Embryonic facial prominence (tissue), 1 donor: Measurements from ENCODE around the gene VPS39.

Experiments used
- DNase-seq: peaks from one replicate; pipeline ENCODE4 v3.0.0-alpha.2; 2016; ENCODE audit errors: extremely low spot score

VPS39 gene

DNA sequence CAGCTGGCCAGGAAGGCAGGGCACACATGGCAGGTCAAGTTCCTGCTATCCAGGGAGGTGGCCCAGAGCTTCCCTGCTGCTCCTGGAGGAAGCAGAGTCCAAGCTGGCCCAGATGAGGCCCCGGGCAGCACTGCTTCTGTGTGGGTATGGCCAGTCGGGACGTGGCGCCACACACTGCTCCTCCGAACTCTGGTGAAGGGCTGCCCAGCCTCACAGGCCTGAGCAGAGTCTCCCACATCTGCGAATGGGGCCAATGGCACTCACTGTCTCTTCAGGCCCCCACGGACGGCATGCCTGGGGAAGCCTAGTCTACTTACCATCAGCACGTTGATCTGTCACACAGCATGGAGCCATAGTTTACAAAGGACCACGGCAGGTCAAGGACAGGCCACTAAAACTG lies 49.2 kb downstream of the VPS39 start:
- DNase-seq, result no peak

DNA sequence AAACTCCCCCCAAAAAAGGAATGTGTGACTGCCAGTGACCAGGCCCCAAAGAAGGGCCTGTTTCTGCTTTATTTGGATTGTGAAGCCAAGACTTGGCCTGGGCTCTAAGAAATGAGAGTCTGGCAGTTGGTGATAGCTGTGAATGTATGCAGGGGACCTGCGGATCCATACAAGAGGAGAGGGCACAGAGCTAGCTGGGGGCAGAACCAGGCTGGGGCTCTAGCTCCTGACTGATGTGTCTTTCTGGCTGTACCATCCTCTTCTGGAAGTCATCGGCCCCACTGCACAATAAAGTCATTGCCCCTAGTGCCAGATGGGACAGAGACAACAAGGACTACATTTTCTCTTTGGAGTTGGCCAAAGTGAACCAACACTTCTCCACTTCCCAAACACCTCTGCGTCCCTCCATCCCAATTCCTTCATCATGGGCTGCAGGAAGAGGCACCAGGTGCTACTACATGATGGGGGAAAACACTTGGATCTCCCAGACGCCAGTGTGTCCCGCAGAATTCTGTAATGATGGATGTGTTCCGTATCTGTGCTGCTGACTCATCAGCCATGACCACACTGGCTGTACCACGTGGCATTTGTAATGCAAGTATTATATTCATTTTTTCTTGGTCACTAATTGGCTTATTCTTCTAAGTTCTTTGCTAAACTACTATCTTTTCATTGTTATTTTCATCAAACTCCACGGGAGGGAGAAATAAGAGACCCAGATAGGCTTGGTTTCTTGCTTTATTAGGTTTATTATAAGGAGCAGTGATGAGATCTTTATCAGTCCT lies 49.9 kb downstream of the VPS39 start:
- DNase-seq, result no peak

DNA sequence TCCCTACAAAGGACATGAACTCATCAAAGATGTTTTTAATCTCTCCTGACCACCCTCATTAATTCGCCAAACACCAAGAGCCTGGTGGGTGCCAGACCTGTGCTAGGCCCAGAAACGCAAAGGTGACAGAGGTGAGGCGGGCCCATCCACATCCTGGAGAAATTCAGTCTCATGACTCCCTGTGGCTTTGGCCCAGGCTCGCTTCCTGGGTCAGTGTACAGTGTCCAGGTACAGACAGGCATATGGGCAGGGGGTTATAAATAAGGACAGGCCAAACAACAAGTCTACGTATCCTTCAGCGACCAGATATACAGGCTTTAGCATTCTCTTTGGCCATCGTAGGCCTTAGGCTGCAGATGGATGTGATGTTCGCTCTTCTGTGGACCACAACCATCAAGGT lies 50.7 kb downstream of the VPS39 start:
- no peak for DNase-seq

DNA sequence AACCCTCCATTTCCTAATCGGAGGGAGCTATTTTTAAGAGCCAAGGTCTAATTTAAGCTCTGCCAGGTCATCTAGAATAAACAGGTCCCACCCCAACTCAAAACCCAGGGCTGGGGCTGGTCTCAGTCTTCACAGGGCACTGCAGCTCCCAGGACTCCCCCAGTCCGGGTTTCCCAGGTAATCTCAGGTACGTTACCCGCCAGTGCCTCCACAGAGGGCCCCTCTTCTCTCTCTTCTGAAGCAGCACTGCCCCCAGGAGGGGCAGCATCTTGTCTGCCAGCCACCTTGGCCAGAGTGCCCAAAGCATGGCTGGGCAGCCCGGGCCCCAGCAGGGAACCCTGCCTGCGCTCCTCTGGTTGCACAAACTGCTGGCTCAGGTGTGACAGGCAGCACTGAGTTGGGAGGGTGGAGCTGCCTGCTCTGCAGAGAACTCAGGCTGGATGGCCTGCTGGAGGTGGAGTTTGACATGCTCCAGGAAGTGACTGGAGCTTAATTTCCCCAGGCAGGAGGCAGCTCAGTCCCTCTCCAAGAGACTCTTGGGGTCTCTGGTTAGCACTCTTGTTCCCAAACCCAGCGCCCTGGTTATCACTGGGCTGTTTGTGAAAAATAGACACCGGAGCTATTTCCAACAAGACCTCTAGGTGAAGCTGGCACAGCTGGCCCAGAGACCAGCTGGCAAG lies 51.7 kb downstream of the VPS39 start, which contains the start of gene PLA2G4F:
Gene PLA2G4F, minus strand, starts transcription at position 394 of the 680 bp plus-strand sequence. Its CDS starts 87 bp downstream, at position 307.
- no peak for DNase-seq

DNA sequence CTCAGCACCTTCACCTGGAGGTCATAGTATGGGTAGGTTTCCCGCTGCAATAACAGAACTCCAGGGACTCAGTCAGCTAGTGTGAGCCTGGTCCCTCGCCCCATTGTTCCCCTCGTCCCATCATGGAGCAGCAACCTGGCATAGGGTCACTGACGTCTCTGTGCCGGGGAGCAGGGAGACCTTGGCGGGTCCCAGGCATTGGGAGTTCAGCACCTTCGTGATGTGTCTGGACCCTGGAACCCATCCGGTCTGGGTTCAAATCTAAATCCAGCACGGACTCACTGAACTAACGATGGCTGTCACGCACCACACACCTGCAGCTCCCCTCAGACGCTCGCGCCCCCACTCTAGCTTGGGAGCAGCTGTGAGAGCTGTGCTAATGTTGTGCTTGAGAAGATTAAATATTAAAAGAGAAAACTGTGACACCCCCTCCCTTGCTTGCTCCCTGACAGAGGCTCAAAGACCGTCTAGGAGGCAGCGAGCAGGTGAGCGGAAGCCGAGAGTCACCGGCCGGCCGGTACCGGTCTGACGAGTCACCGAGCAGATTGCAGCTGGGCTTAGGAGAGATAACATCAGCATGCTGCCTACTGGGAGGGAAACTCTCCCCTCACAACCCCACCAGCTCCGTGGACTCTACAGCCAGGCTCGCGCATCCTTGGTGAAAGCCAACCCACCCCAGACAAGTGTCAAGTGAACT lies 52.4 kb downstream of the VPS39 start:
- DNase-seq, result no peak

DNA sequence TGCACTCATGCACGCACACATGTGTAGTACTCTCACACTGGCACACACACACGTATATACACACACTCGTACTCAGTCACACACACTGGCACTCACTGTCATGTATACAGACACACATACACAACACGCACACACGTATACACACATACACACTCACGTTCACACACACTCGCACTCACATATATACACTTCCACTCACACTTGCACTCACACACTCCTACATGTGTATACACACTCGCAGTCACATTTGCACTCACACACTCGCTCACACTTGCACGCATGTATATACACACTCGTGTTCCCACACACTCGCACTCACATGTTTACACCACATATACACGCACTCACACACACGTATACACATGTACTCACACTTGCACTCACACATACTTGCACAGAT lies 53.1 kb downstream of the VPS39 start:
- no peak for DNase-seq

DNA sequence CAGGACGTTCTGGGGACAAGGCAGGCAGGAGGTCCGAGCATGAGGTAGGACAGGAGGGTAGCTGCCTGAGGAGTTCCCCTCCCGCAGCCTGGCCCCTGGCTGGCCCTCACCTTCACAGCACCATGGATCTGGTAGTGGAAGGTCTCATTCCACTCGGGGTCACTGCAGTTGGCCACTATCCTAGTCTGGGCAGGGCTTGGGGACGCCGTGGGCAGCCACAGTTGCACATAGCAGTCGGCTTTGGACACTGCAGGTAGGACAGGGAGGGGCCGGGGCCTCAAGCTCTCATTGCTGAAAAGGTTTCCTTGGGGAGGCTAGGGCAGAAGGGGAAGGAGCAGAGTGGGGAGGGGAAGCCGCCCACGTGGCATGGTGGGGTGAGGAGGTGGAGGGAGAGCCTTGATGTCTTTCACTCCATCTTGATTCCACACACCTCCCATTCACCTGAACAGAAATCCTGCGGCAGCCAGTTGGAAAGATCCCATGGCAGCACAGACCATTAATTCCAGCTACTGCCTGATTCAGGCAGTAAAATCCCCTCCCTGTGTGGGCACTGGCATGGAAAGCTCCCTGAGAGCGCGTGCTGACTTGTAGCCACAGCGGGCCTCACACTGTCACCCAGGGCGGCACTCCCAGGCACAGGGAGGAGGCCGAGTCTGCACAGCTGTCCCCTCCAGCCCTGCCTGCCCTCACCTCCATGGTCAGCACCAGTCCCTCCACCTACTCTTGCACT lies 53.7 kb downstream of the VPS39 start:
- no peak for DNase-seq

DNA sequence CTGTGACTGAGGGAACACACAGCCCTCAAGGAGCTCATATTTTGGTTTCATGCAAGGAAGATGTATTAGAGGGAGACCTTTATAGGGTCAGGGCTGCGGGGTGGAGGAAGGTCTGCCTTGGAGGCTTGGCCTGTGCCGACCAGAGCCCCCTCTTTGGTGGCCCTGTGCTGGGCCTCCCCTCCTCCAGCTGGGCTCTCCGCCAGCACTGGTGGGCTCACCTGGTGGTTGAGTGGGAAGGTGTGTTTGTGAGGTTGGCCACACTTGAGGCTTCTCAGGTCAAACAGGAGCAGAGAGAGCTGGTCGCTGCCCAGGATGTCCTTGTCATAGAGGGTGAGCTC lies 54.3 kb downstream of the VPS39 start:
- DNase-seq, result no peak

DNA sequence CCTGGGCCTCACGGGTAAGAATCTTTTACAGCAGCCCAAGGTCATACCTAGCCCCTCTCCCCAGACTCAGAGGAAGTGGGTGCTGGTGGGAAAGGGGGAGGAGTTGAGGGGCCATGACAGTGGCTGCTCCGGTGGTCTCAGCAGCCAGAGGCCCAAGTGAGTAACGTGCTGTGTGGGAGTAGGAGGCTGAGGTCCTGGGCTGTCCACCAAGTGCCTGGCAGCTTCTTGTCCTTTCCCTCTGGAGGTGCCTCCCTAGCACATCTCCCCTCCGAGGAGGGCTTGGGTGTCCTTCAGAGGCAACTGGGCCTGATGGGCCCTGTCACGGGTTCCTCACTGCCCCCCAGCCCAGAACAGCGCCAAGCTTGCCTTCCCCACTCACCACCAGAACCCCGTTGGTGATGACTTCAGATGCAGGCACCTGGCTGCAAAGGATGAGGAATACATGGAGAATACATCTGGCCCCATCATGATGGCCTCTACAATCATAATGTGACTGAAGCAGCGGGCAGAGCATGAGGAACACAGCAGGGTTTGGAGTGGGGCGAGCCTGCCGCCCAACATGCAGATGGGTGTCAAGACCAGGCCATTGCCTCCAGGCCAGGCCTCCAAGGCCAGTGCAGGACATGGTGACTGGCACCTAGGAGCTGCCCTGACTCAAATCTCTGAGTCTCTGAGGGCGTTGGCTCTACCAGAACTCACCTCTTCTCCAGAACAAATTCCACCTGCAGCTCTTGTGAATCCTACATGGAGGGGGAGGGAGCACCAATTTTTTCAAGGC lies 55.0 kb downstream of the VPS39 start:
- no peak for DNase-seq

DNA sequence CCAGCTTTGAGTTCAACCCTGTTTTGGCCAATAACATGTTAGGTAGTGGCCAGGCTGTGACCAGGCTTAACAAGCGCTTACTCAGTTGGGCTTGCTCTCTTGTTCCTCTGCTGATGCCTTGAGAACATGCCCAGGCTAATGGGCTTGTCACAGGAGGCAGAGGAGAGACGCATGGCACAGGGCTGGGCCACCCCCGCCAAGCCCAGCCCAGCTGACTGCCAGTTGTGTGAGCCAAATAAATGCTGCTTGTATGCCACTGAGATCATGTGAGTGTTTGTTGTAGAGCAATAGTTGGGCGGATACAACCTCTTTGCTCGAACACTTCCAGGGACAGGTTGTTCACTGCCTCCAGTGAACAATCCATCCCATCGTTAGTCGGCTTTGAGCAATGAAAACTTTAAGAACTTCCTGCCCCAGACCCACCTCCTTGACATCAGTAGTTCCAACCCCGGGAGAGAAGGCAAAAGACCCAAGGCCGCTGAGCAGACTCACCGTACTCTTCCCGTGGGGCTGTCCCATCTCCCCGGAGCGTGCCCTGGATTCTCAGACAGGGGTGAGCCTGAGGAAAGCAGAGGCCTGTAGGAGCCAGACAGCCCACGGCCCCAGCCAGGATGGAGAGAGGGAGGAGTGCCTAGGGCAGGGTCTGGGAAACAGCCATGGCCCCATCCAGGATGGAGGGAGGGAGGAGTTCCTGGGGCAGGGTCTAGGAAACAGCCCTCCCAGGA lies 55.7 kb downstream of the VPS39 start:
- DNase-seq, result no peak

DNA sequence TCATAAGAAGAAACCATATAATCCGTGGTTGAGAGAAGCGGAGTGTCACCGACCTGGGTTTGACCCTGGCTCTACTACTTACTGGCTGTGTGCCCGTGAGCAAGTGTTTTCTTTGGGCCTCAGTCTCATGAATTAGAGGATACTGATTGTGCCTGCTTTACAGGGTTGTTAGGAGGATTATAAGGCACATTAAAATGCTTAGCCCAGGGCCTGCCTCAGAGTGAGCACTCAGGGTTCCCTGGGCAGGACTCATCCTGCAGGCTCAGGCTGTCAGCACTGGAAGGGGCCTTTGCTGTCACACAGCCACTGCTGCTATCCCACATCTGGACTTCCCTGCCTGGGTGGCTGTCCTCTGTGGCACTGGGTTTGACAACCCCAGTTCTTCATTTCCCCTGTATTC lies 56.4 kb downstream of the VPS39 start:
- DNase-seq, result no peak

DNA sequence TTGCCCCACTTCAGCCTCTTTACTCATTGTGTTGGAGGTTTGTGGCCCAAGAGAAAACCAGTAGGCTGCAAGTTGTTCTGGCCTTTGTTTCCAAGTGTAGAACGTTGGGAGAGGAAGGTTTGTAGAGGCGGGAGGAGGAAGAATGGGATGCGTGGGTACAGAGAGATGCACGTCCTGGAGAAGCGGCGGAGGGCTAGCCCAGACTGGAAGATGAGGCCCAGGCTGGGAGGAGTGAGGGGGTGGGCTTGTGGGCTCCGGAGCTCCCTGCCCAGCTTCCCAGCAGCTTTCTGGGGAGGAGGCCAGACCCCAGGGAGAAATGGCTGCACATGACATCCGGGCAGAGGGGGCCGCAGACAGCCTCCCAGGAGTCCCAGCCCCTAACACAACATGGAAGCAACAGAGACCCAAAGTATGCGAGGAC lies 57.0 kb downstream of the VPS39 start:
- no peak for DNase-seq

DNA sequence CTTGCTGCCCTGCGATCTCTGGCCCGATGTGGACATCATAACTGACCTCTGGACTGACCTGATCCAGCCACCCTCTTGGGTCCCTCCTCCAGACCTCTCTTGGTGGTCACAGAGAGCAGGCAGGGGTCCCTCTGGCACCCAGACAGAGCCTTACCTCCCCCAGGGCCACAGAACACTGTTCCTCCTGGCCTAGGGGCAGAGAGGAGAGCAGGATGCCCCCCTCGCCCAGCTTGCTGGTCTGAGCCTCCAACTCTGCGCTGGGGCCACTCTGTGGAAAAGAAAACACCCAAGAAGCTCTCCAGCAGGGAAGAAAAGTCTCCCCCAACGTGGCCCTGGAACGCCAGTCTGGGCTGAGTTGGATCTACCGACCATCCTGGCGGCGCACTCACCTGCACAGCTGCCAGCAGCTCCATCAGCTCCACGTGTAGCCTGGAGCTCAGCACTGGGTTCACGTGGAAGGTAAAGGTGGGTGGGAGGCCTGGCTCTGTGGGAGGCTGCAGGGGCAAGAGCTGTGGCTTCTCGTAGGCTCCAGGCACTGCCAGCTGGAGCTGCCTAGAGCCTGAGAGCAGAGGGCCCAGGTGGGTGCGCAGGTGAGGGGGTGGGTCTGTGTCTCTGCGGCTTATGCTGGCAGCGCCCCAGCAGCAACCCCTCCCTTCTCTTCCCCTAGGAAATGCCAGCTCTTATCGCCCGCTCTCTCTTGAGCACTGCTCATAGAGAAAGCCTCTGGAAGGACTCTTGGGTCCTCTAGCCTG lies 57.7 kb downstream of the VPS39 start:
- DNase-seq, result no peak

DNA sequence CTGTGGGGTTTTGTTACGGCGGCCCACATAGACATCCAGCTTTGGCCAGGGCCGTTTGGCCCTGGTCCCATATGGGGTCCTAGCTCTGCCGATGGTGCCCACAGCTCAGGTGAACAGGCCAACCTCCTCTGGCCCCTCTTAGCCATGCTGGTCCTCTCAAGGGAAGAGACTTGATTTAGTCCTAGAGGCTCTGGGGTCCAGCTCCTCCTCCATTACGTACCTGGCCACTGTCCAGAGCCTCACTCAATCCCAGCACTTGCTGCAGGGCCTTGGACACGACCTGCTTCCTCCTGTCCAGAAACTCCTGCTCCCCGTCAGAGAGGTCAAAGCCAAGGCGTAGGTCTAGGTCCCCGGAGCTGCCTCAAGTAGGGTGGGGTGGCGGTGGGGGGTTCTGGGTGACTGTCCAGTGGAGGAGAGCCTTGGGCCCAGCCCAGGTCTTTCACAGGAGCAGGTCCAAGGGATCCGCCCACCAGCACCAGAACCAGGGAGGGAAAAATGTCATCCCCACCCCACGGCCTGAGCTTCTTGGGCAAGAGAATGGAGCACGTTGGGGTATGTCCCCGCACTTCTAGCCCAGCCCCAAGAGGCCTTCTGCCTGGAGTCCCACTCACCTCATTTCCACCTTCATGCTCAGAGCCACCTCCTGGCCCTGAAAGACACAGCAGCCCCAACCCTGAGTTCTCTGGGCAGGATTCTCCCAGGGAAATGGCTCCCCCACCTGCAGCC lies 58.4 kb downstream of the VPS39 start:
- no peak for DNase-seq

DNA sequence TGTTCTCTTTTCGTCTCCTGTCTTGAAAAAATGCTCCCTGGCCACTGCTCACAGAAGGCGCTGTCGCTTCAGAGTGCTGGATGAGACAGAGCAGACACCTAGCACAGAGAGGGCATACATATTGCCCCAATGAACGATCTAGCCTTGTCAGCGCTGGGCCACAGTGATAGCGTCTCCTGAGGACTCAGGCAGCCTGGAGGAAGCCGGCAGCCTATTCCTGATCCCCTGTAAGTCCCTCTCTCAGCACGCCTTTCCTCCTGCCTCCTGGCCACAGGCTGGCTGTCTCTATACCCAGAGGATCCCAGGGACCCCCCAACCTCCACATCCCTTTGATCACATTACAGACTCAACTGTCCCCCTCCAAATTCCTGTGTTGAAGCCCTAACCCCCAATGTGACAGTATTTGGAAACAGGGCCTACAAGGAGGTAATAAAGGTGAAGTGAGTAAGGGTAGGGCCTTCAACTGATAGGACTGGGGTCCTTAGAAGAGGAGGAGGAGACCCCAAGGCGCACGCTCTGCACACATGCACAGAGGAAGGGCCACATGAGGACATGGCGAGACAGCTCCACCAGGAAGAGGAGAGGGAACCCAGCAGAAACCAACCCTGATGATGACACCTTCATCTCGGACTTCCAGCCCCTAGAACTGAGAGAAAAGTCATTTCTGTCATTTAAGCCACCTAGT lies 59.2 kb downstream of the VPS39 start:
- DNase-seq, result no peak

DNA sequence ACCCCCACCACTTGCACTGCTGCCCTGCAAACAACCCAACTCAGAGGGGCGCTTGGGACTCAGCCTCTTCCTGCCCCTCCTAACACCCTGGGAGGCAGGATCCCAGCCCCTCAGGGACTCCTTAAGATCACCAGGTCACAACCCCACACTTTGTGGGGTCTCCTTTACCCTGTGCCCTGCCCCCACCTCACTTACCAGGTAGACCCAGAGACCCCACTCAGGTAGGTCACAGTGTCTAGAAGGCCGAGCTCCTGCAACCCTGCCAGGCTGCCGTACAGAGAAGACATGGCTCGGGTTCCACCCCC lies 60.7 kb downstream of the VPS39 start:
- no peak for DNase-seq

DNA sequence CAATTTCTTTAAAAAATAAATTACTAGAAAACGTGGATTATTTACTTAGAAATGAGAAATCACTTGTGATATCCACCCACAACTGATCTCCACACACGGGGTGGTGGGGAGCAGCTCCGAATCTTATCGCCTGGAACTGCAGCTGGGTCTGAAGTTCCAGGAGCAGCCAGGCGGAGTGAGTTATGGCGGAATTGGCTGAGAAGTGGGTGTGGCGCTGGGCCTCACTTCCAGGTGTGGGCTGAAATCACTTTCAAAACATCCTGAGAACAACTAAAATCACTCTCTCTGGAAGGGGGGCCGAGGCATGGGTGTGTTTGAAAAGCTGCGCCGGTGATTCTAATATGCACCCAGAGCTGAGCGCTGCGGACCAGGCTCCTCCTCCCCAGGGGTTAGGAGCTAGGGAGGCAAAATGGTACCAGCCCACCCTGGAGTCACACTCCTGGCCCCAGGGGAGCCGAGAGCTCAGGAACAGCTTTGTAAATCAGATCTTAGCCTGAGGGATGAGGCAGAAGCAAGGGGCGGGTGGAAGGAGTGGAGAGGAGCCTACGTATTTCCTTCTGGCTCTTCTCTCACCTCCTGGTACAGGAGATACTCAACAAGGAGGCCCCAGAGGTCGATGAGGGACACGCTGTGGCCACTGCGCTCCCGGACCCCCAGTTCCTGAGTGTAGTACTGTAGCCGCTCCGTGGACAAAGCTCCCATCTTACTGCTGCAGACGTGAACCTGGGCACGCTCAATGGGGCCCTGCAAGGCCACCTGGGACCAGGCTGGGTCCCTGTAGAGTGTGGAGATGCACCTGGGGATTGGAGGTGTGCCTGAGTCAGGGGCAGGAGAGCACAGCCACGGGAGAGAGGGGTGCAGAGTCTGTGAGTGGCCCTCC lies 61.3 kb downstream of the VPS39 start:
- DNase-seq, result no peak
